Hepatocyte (in vitro differentiated cells): ENCODE results near the gene MYMX.

Experiments
- CTCF ChIP-seq: fragments of 200-600 bp; sonication (generic); IDR thresholded peaks from 2 replicates; pipeline ENCODE4 v1.5.1; 2016; ENCODE audit warnings: antibody characterized with exemption, mild to moderate bottlenecking; ENCODE audit not compliant: poor library complexity
- EZH2 ChIP-seq: fragments of 200-600 bp; sonication (generic); IDR thresholded peaks from 2 replicates; pipeline ENCODE4 v1.6.1; 2016; ENCODE audit warnings: antibody characterized with exemption, mild to moderate bottlenecking, borderline replicate concordance
- EZH2phosphoT487 ChIP-seq: fragments of 200-600 bp; sonication (generic); IDR thresholded peaks from one replicate; pipeline ENCODE4 v1.6.1; 2018; ENCODE audit warnings: antibody characterized with exemption, mild to moderate bottlenecking, low read depth, moderate library complexity; ENCODE audit not compliant: unreplicated experiment, severe bottlenecking

DNA sequence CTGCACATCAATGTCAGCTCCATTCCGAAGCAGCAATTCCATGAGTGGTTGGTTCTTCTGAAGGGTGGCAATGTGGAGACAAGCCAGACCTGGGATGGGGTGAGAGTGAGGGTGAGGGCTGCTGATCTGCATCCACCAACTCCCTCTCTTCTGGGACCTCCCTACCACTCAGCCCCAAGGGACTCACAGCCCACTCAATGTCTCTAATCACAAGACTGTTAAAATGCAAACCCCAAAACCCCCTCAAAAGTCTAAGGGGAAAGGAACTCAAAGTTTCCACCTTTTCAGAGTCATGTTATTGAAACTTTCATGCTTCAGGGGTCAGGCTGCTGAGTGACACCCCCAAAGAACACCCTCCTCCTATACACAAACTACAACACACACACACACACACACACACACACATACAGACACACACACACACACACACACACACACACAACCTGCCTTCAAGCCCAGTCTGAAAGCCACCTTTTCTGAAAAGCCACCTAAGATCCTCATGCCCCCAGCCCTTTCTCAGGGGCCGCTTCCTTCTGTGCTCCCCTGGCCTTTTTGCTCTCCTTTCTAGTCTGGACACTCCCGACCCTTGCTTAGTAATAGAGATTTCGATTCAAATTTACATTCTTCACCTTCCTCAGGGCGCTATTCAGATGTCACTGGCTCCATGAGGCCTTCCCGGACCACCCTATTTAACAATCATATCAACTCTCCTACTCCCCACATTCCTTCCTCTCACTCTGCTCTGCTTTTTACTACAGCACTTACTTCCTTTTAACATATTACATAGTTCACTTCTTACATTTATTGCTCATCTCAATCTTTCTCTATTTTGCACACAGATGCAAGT lies 43.9 kb downstream of the MYMX start:
- no peak for TF ChIP-seq CTCF
- no peak for TF ChIP-seq EZH2
- TF ChIP-seq EZH2phosphoT487 = no peak
